Vagina (tissue), 2 donors: ENCODE results near the gene PHLDA2. TPM values are rescaled to one million over a fixed set of nuclear protein-coding genes. Genes with fewer than 3 reads are reported as not detected.

Experiments used
- DNase-seq, 2 donors: peaks; one replicate each; pipeline ENCODE4 v3.0.0-alpha.2; 2017; ENCODE audit errors: extremely low spot score in 2 of 2
- H3K27ac ChIP-seq: fragments of 200-600 bp; sonication (generic); one replicate; pipeline ENCODE4 v1.5.1; 2019
- H3K27me3 ChIP-seq: fragments of 200-600 bp; sonication (generic); one replicate; pipeline ENCODE4 v1.5.1; 2019
- H3K36me3 ChIP-seq, 2 donors: fragments of 200-600 bp; sonication (generic); one replicate each; pipeline ENCODE4 v1.5.1; 2017 to 2019
- H3K4me1 ChIP-seq: fragments of 200-600 bp; sonication (generic); one replicate; pipeline ENCODE4 v1.5.1; 2019
- H3K4me3 ChIP-seq, 2 donors: fragments of 200-600 bp; sonication (generic); 1 replicate in 1 of 2; 2 replicates in 1 of 2; pipeline ENCODE4 v1.5.1; 2016 to 2019
- H3K9me3 ChIP-seq: fragments of 200-600 bp; sonication (generic); one replicate; pipeline ENCODE4 v1.5.1; 2019
- POLR2A ChIP-seq, 2 donors: fragments of 450-650 bp; IDR thresholded peaks; one replicate each; pipeline ENCODE4 v1.6.1; 2017; ENCODE audit warnings: antibody characterized with exemption in 2 of 2, mild to moderate bottlenecking in 2 of 2, moderate library complexity in 2 of 2
- POLR2AphosphoS5 ChIP-seq, 2 donors: sonication (generic); formaldehyde crosslinking; IDR thresholded peaks; one replicate each; pipeline ENCODE4 v1.9.0; 2017; ENCODE audit warnings: antibody characterized with exemption in 2 of 2, mild to moderate bottlenecking in 2 of 2, low read depth in 1 of 2; ENCODE audit not compliant: insufficient read depth in 1 of 2
- intact Hi-C: fragments of 100-400 bp; cut with DNase I; formaldehyde crosslinking; loops from one replicate; pipeline ENCODE4 v1.15.1; 2023
- total RNA-seq: library from RNA; depleted of rRNA; stranded (reverse); fragments of >200 nt; gene quantifications from one replicate; pipeline ENCODE4 v1.2.3, GENCODE V29; 2016
- TF ChIP-seq, protein P1 (sequence below), 3 experiments: fragments of 450-650 bp in 2 of 3; fragments of 200-600 bp in 1 of 3; sonication (generic) in 1 of 3; IDR thresholded peaks; one replicate each; pipeline ENCODE4 v1.5.1; 2017 to 2019; ENCODE audit warnings: antibody characterized with exemption in 3 of 3, mild to moderate bottlenecking in 2 of 3, moderate library complexity in 2 of 3

The PHLDA2 gene
- total RNA-seq, 1 donor from 2014 or later: 43.5 TPM

DNA sequence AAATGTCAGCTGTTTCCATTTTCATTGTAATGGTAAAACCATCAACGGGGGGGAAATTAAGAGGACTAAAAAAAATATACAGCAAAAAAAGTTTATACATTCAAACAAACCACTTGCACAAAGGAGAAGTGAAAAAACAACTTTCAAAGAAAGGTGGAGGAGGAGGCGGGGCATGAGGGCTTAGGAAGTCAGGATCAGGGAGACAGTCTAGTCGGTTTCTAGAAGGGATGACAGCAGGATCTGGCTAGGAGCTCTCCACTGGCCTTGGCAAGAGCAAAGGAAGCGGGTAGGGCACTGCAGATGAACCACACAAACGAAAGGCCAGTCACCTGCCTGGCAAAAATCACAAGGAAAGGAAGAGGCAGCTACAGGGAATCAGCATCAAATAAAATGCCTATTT lies 31.9 kb upstream of the PHLDA2 start:
- no peak overlapping the region for H3K4me3 ChIP-seq
- no peaks in the 10 kb centered on the region for H3K4me1 ChIP-seq
- no peaks in the 10 kb centered on the region for H3K27me3 ChIP-seq
- no peaks in the 10 kb centered on the region for H3K9me3 ChIP-seq
- no peak for DNase-seq
- H3K27ac ChIP-seq: no peak overlapping the region
- H3K36me3 ChIP-seq: peaks cover 0 to 73% of the 10 kb centered on the region in 2 donors
- TF ChIP-seq, protein P1, sequence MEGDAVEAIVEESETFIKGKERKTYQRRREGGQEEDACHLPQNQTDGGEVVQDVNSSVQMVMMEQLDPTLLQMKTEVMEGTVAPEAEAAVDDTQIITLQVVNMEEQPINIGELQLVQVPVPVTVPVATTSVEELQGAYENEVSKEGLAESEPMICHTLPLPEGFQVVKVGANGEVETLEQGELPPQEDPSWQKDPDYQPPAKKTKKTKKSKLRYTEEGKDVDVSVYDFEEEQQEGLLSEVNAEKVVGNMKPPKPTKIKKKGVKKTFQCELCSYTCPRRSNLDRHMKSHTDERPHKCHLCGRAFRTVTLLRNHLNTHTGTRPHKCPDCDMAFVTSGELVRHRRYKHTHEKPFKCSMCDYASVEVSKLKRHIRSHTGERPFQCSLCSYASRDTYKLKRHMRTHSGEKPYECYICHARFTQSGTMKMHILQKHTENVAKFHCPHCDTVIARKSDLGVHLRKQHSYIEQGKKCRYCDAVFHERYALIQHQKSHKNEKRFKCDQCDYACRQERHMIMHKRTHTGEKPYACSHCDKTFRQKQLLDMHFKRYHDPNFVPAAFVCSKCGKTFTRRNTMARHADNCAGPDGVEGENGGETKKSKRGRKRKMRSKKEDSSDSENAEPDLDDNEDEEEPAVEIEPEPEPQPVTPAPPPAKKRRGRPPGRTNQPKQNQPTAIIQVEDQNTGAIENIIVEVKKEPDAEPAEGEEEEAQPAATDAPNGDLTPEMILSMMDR (IDR thresholded peaks at IDR 0.05): no peak
- TF ChIP-seq POLR2A (IDR thresholded peaks at IDR 0.05): no peak
- TF ChIP-seq POLR2AphosphoS5 (IDR thresholded peaks at IDR 0.05; ENCODE audit: insufficient read depth in 1 of 2, low read depth in 1 of 2): no peak
- intact Hi-C loops: no loop called here

DNA sequence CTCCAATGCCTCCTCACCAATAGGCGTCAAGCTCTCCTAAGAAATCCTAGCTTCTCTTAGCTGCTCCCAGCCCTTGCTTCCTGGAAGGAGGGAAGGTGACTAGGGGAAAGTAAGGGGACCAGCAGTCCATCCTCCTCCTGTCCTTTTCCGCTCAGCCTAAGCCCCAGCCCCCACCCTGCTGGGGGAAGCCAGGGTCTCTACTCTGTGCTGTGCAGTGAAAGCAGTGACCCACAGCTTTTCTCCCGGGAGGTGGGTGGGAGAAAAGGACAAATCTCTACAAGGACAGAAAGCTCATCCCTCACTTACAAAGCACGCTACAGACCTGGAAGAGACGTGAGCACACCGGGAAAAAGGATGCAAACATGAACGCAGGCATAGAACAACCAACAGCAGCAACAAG lies 30.9 kb upstream of the PHLDA2 start:
- TF ChIP-seq POLR2AphosphoS5 (IDR thresholded peaks at IDR 0.05; ENCODE audit: insufficient read depth in 1 of 2, low read depth in 1 of 2): no peak
- no peak for TF ChIP-seq POLR2A (IDR thresholded peaks at IDR 0.05)
- TF ChIP-seq, protein P1 (IDR thresholded peaks at IDR 0.05): no peak
- Histone ChIP-seq H3K27ac (no peak overlapping the region), H3K27me3 (no peaks in the 10 kb centered on the region), H3K4me3 (no peak overlapping the region), H3K4me1 (no peaks in the 10 kb centered on the region), H3K9me3 (no peaks in the 10 kb centered on the region), H3K36me3 (peaks cover 0 to 74% of the 10 kb centered on the region in 2 donors)
- intact Hi-C loops: no loop called here
- no peak for DNase-seq

DNA sequence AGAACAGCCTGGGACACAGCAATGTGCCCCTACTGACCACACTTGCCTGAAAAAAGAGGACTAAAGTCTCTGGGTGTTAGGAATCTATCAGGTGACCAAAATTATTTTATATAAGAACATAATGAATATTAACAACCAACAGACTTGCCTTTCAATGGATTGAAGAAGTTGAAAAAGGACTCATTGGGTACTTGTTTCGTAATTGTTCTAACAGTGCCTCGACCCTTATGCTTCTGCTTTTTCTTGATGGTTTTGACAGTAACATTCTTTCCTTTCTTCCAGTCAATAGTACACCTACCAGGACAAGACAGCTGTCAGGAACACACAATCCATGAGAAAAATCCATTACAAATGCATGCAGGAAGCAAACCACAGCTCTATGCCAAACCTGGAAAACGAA lies 29.0 kb upstream of the PHLDA2 start:
- Histone ChIP-seq H3K4me1 (no peaks in the 10 kb centered on the region), H3K36me3 (peaks cover 0 to 76% of the 10 kb centered on the region in 2 donors), H3K9me3 (no peaks in the 10 kb centered on the region), H3K27ac (no peak overlapping the region), H3K4me3 (no peak overlapping the region), H3K27me3 (no peaks in the 10 kb centered on the region)
- no peak for DNase-seq
- intact Hi-C loops: no loop called here
- TF ChIP-seq POLR2A (IDR thresholded peaks at IDR 0.05): no peak
- TF ChIP-seq POLR2AphosphoS5 (IDR thresholded peaks at IDR 0.05; ENCODE audit: insufficient read depth in 1 of 2, low read depth in 1 of 2): no peak
- TF ChIP-seq, protein P1 (IDR thresholded peaks at IDR 0.05): no peak

DNA sequence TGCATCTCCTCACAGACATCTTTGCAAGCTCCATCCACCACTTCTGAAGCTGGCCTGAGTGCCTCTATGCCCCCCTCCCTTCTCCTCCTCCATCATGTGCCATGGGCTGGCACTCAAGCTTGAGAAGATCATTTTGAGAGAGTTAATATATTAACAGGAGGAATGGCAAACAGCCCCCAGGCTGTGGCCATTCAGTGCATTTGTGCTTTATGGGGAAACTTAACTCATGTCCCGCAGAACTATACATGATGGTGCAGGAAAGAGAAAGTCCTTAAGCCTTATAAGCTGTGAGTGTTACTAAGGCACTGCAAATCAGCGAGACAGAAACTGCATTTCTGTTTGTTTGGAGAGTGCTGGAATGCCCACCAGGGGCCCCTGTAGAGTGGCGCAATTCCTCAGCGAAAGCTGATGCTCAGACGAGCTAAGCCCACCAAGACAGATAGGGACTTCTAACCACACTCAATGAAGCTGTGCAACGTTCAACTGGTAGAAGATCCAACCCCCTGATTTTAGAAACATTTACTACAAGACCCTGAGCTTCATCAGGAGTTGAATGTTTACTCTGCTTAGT lies 26.8 kb upstream of the PHLDA2 start:
- no peaks in the 10 kb centered on the region for H3K27me3 ChIP-seq
- DNase-seq: no peak
- no peak overlapping the region for H3K4me3 ChIP-seq
- H3K36me3 ChIP-seq: peaks cover 0 to 88% of the 10 kb centered on the region in 2 donors
- TF ChIP-seq POLR2A (IDR thresholded peaks at IDR 0.05) (no peak), POLR2AphosphoS5 (IDR thresholded peaks at IDR 0.05; ENCODE audit: insufficient read depth in 1 of 2, low read depth in 1 of 2) (no peak)
- TF ChIP-seq, protein P1 (IDR thresholded peaks at IDR 0.05): no peak
- no peaks in the 10 kb centered on the region for H3K9me3 ChIP-seq
- no peak overlapping the region for H3K27ac ChIP-seq
- no peaks in the 10 kb centered on the region for H3K4me1 ChIP-seq
- intact Hi-C loops: no loop called here

DNA sequence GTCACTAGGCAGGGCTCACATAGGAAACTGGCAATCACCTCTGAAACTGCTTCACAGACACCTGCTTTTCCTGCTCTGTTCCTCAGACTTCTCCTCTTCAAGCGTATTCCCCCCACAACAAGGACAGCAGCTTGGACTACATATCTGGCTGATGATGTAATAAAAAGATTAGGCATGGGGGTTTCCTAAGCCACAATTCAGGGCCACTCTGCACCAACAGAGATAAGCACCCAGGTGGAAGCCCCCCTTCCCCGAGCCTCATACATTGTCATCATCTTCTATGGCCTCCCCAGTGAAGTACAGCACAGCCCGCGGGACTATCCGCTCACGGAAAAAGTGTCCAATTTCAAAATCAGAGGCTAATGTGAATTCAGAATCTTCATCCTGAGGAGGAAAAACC lies 25.0 kb upstream of the PHLDA2 start:
- DNase-seq: no peak
- H3K36me3 ChIP-seq: peaks cover 0 to 93% of the 10 kb centered on the region in 2 donors
- TF ChIP-seq POLR2A (IDR thresholded peaks at IDR 0.05) (no peak), POLR2AphosphoS5 (IDR thresholded peaks at IDR 0.05; ENCODE audit: insufficient read depth in 1 of 2, low read depth in 1 of 2) (no peak)
- TF ChIP-seq, protein P1 (IDR thresholded peaks at IDR 0.05): no peak
- no peaks in the 10 kb centered on the region for H3K9me3 ChIP-seq
- H3K27ac ChIP-seq: no peak overlapping the region
- intact Hi-C loops: no loop called here
- no peaks in the 10 kb centered on the region for H3K27me3 ChIP-seq
- no peak overlapping the region for H3K4me3 ChIP-seq
- no peaks in the 10 kb centered on the region for H3K4me1 ChIP-seq
